PC-9 (cell line): Measurements from ENCODE around the gene EPB41L3. TPM values are rescaled to one million over a fixed set of nuclear protein-coding genes. Genes with fewer than 3 reads are reported as not detected.

Experiments used
- BruUV-seq: library from RNA; stranded (reverse); fragments of 400-500 nt; replicated peaks from 2 replicates; lab custom pipeline; 2021; lab: Mats Ljungman, UMichigan
- CTCF ChIA-PET: fragments of 300-600 bp; sonication (Branson Sonifier 250); formaldehyde crosslinking; loops from one replicate; lab custom pipeline; 2022; ENCODE audit warnings: antibody characterized with exemption; lab: Charles Lee
- POLR2A ChIA-PET: fragments of 300-600 bp; sonication (Branson Sonifier 250); formaldehyde crosslinking; loops from one replicate; lab custom pipeline; 2022; ENCODE audit warnings: antibody characterized with exemption; ENCODE audit not compliant: unreplicated experiment; lab: Charles Lee
- DNase-seq, 2 experiments: peaks; one replicate each; pipeline versions ENCODE4 v3.0.0 to v3.0.0-alpha.2; 2015 to 2022; ENCODE audit warnings: mixed read lengths in 1 of 2
- H2AFZ ChIP-seq: fragments of 200-600 bp; sonication (generic); 2 replicates; pipeline ENCODE4 v1.8.1; 2017; ENCODE audit warnings: antibody characterized with exemption
- H3F3A ChIP-seq: fragments of 200-600 bp; sonication (generic); 2 replicates; pipeline ENCODE4 v1.8.1; 2017; ENCODE audit warnings: antibody characterized with exemption, mild to moderate bottlenecking, low read depth; ENCODE audit not compliant: insufficient read depth
- H3K27ac ChIP-seq: fragments of 200-600 bp; sonication (generic); 2 replicates; pipeline ENCODE4 v1.6.1; 2016; ENCODE audit warnings: mixed run types
- H3K27me3 ChIP-seq: fragments of 200-600 bp; sonication (generic); 2 replicates; pipeline ENCODE4 v1.6.1; 2016; ENCODE audit warnings: low read depth, mixed run types; ENCODE audit not compliant: insufficient read depth
- H3K36me3 ChIP-seq: fragments of 200-600 bp; sonication (generic); 2 replicates; pipeline ENCODE4 v1.6.1; 2016; ENCODE audit warnings: low read depth, mixed run types
- H3K4me1 ChIP-seq: fragments of 200-600 bp; sonication (generic); replicated peaks from 2 replicates; pipeline ENCODE4 v1.6.1; 2016; ENCODE audit warnings: mixed run types; ENCODE audit not compliant: insufficient read depth
- H3K4me2 ChIP-seq: fragments of 200-600 bp; sonication (generic); 2 replicates; pipeline ENCODE4 v1.6.1; 2017; ENCODE audit warnings: mixed run types
- H3K4me3 ChIP-seq: fragments of 200-600 bp; sonication (generic); 2 replicates; pipeline ENCODE4 v1.6.1; 2016; ENCODE audit warnings: mixed run types
- H3K79me2 ChIP-seq: fragments of 200-600 bp; sonication (generic); 2 replicates; pipeline ENCODE4 v1.6.1; 2017; ENCODE audit warnings: low read depth, mixed run types
- H3K9me2 ChIP-seq: fragments of 200-600 bp; sonication (generic); 2 replicates; pipeline ENCODE4 v1.8.1; 2017; ENCODE audit warnings: mild to moderate bottlenecking; ENCODE audit not compliant: insufficient read depth
- H3K9me3 ChIP-seq: fragments of 200-600 bp; sonication (generic); 2 replicates; pipeline ENCODE4 v1.8.1; 2016; ENCODE audit warnings: low read depth; ENCODE audit not compliant: insufficient read depth
- H4K20me1 ChIP-seq: fragments of 200-600 bp; sonication (generic); 2 replicates; pipeline ENCODE4 v1.8.1; 2017; ENCODE audit not compliant: insufficient read depth
- EZH2 ChIP-seq: fragments of 200-600 bp; sonication (generic); IDR thresholded peaks from 2 replicates; pipeline ENCODE4 v1.8.0; 2017; ENCODE audit warnings: antibody characterized with exemption, low read depth
- intact Hi-C: fragments of 100-400 bp; cut with micrococcal nuclease; formaldehyde crosslinking; loops from one replicate; pipeline ENCODE4 v1.10.0; 2022; ENCODE audit not compliant: unreplicated experiment
- total RNA-seq: library from RNA; stranded (reverse); gene quantifications from 2 replicates; pipeline ENCODE4 v1.2.3, GENCODE V29; 2021
- TF ChIP-seq, protein P1 (sequence below): fragments of 200-600 bp; sonication (generic); conservative IDR thresholded peaks from 2 replicates; pipeline ENCODE4 v1.6.1; 2017; ENCODE audit warnings: mixed run types, antibody characterized with exemption, mild to moderate bottlenecking, moderate library complexity

The EPB41L3 gene
- total RNA-seq, 1 experiment from 2014 or later, result not detected

DNA sequence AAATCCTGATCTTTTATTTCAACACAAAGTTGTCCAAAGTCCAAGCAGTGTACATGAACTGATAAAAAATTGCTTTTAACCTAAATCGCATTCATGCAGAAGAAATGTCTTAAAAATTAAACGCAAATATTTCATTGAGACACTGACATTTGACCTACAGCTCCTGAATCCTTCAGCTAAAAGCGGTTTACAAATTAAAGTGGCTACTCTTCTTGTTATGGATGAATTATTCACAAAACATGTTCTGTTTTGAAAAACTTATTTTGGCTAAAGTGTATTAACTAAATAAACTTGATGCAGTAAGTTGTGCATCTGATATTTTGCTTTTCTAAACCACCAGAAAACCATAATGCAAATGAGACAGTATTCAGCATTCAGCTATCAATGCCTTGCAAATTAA, 2.2 kb downstream of the EPB41L3 start:
- peaks cover 3% of the 10 kb centered on the region; the same call in 1 of the 2 replicates for H3K27me3 ChIP-seq
- no TSS peak for BruUV-seq

GRCh38 chr18:5539391-5539790, 4.4 kb downstream of the EPB41L3 start:
- no peaks in the 10 kb centered on the region for H4K20me1 ChIP-seq
- no peaks in the 10 kb centered on the region for H3K27me3 ChIP-seq
- CTCF ChIA-PET, result no interaction called here
- no peaks in the 10 kb centered on the region for H3K9me3 ChIP-seq
- H3K79me2 ChIP-seq, result no peaks in the 10 kb centered on the region
- H3K4me3 ChIP-seq, result no peak overlapping the region
- no peak overlapping the region for H2AFZ ChIP-seq
- no peaks in the 10 kb centered on the region for H3F3A ChIP-seq
- DNase-seq, result no peak
- no peak overlapping the region for H3K27ac ChIP-seq
- BruUV-seq, result no TSS peak
- TF ChIP-seq, protein P1, sequence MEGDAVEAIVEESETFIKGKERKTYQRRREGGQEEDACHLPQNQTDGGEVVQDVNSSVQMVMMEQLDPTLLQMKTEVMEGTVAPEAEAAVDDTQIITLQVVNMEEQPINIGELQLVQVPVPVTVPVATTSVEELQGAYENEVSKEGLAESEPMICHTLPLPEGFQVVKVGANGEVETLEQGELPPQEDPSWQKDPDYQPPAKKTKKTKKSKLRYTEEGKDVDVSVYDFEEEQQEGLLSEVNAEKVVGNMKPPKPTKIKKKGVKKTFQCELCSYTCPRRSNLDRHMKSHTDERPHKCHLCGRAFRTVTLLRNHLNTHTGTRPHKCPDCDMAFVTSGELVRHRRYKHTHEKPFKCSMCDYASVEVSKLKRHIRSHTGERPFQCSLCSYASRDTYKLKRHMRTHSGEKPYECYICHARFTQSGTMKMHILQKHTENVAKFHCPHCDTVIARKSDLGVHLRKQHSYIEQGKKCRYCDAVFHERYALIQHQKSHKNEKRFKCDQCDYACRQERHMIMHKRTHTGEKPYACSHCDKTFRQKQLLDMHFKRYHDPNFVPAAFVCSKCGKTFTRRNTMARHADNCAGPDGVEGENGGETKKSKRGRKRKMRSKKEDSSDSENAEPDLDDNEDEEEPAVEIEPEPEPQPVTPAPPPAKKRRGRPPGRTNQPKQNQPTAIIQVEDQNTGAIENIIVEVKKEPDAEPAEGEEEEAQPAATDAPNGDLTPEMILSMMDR, result no peak
- no peak for TF ChIP-seq EZH2
- H3K36me3 ChIP-seq, result no peaks in the 10 kb centered on the region
- intact Hi-C loops, result no loop called here
- peaks cover 4% of the 10 kb centered on the region; the same call in 1 of the 2 replicates for H3K9me2 ChIP-seq
- POLR2A ChIA-PET, result no interaction called here
- H3K4me1 ChIP-seq, result no peaks in the 10 kb centered on the region
- H3K4me2 ChIP-seq, result no peak overlapping the region

More for the DNA sequence above, 2.2 kb downstream of the EPB41L3 start:
- Histone ChIP-seq H2AFZ (no peak overlapping the region), H3K9me3 (no peaks in the 10 kb centered on the region), H3F3A (no peaks in the 10 kb centered on the region), H3K4me1 (no peaks in the 10 kb centered on the region), H3K27ac (no peak overlapping the region), H3K36me3 (no peaks in the 10 kb centered on the region), H3K79me2 (no peaks in the 10 kb centered on the region), H3K4me3 (no peak overlapping the region), H3K4me2 (no peak overlapping the region), H4K20me1 (no peaks in the 10 kb centered on the region), H3K9me2 (peaks cover 4% of the 10 kb centered on the region; the same call in 1 of the 2 replicates)
- ChIA-PET POLR2A (no interaction called here), CTCF (no interaction called here)
- no peak for DNase-seq
- intact Hi-C loops, result no loop called here
- no peak for TF ChIP-seq EZH2
- TF ChIP-seq, protein P1, result no peak

DNA sequence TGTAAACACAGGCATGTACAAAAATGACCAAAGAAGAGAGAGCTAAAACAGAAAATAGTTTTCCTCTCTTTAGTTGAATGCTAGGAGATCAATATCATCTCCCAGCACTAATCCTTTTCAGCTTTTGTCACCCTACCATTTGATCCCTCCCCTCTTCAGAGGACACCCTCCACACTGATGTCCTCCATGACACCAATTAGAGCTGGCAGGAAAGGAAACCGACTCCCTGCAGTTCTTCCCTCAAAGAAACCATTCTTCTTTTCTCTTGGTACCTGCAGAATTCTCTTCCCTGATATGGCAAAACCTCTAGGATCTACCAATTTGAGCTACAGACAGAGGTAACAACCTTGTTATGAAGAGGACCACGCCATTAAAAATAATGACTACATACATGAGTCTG, 5.3 kb downstream of the EPB41L3 start:
- no TSS peak for BruUV-seq
- no peak for DNase-seq
- Histone ChIP-seq H3F3A (no peaks in the 10 kb centered on the region), H2AFZ (no peak overlapping the region), H4K20me1 (no peaks in the 10 kb centered on the region), H3K9me2 (peaks cover 4% of the 10 kb centered on the region; the same call in 1 of the 2 replicates), H3K4me2 (no peak overlapping the region), H3K27ac (no peak overlapping the region), H3K4me3 (no peak overlapping the region), H3K9me3 (no peaks in the 10 kb centered on the region), H3K36me3 (no peaks in the 10 kb centered on the region), H3K4me1 (no peaks in the 10 kb centered on the region), H3K79me2 (no peaks in the 10 kb centered on the region), H3K27me3 (no peaks in the 10 kb centered on the region)
- ChIA-PET CTCF (no interaction called here), POLR2A (no interaction called here)
- TF ChIP-seq, protein P1, result no peak
- intact Hi-C loops, result no loop called here
